CD14-positive monocyte (primary cell): ENCODE measurements around the gene ROBO1. TPM values are rescaled to one million over a fixed set of nuclear protein-coding genes. Genes with fewer than 3 reads are reported as not detected.

Experiments
- DNase-seq, 3 donors: peaks; one replicate each; pipeline ENCODE4 v3.0.0-alpha.2; 2011 to 2022
- H2AFZ ChIP-seq: 2 replicates; pipeline ENCODE4 v1.6.0; 2012; ENCODE audit warnings: mild to moderate bottlenecking, low read depth, low read length, inconsistent platforms; ENCODE audit not compliant: insufficient read depth, poor library complexity, severe bottlenecking
- H3K27ac ChIP-seq, 2 donors: 1 replicate in 1 of 2; 2 replicates in 1 of 2; pipeline ENCODE4 v1.5.1; 2012 to 2013; ENCODE audit warnings: low read length in 2 of 2, control low read depth in 1 of 2, inconsistent platforms in 1 of 2, low read depth in 1 of 2, mild to moderate bottlenecking in 1 of 2
- H3K27me3 ChIP-seq, 2 donors: one replicate each; pipeline versions ENCODE4 v1.6.0 to v1.6.1; 2011 to 2013; ENCODE audit warnings: low read length in 2 of 2; ENCODE audit not compliant: control insufficient read depth in 2 of 2, insufficient read depth in 2 of 2
- H3K36me3 ChIP-seq, 2 donors: replicated peaks in 1 of 2; 1 replicate in 1 of 2; 2 replicates in 1 of 2; pipeline versions ENCODE4 v1.5.1 to v1.6.1; 2012 to 2013; ENCODE audit warnings: low read length in 2 of 2, control low read depth in 1 of 2, inconsistent platforms in 1 of 2, mild to moderate bottlenecking in 1 of 2; ENCODE audit not compliant: insufficient read depth in 2 of 2, control insufficient read depth in 1 of 2
- H3K4me1 ChIP-seq, 2 donors: 1 replicate in 1 of 2; 2 replicates in 1 of 2; pipeline versions ENCODE4 v1.5.1 to v1.6.1; 2012 to 2013; ENCODE audit warnings: low read length in 2 of 2, control low read depth in 1 of 2, inconsistent platforms in 1 of 2, mild to moderate bottlenecking in 1 of 2, moderate library complexity in 1 of 2; ENCODE audit not compliant: insufficient read depth in 2 of 2, control insufficient read depth in 1 of 2
- H3K4me2 ChIP-seq: replicated peaks from 2 replicates; pipeline ENCODE3; 2012; ENCODE audit warnings: low read length, moderate library complexity, mild to moderate bottlenecking; ENCODE audit not compliant: poor library complexity, severe bottlenecking; ENCODE audit errors: extremely low read depth
- H3K4me3 ChIP-seq, 3 experiments: fragments of 200-600 bp in 1 of 3; sonication (generic) in 1 of 3; replicated peaks in 1 of 3; 1 replicate in 2 of 3; 2 replicates in 1 of 3; pipeline ENCODE4 v1.5.1; 2011 to 2013; ENCODE audit warnings: low read length in 3 of 3, mild to moderate bottlenecking in 3 of 3, control low read depth in 2 of 3, low read depth in 2 of 3, inconsistent platforms in 1 of 3, moderate library complexity in 1 of 3
- H3K79me2 ChIP-seq: 2 replicates; pipeline ENCODE4 v1.6.0; 2012; ENCODE audit warnings: mild to moderate bottlenecking, control low read depth, inconsistent platforms, low read length, moderate library complexity; ENCODE audit not compliant: insufficient read depth
- H3K9ac ChIP-seq: 2 replicates; pipeline ENCODE4 v1.6.0; 2017; ENCODE audit warnings: low read length, mild to moderate bottlenecking; ENCODE audit not compliant: insufficient read depth, poor library complexity, severe bottlenecking
- H3K9me3 ChIP-seq, 2 donors: replicated peaks in 1 of 2; 1 replicate in 1 of 2; 2 replicates in 1 of 2; pipeline versions ENCODE4 v1.5.1 to v1.6.1; 2012 to 2013; ENCODE audit warnings: low read length in 2 of 2, control low read depth in 1 of 2; ENCODE audit not compliant: control insufficient read depth in 1 of 2, insufficient read depth in 1 of 2
- H4K20me1 ChIP-seq: 2 replicates; pipeline ENCODE4 v1.6.0; 2012; ENCODE audit warnings: mild to moderate bottlenecking, low read length, control low read depth, moderate library complexity; ENCODE audit not compliant: insufficient read depth
- H3K27ac Mint-ChIP-seq, 7 donors: one replicate each; pipeline ENCODE4 v1.8.0; 2020; ENCODE audit warnings: mild to moderate bottlenecking in 7 of 7, mixed read lengths in 7 of 7, moderate library complexity in 6 of 7, inconsistent platforms in 2 of 7
- H3K27me3 Mint-ChIP-seq, 3 donors: one replicate each; pipeline ENCODE4 v1.8.0; 2021 to 2022; ENCODE audit warnings: low read depth in 3 of 3, mild to moderate bottlenecking in 3 of 3, mixed read lengths in 3 of 3, moderate library complexity in 3 of 3, inconsistent platforms in 1 of 3
- H3K36me3 Mint-ChIP-seq, 2 donors: one replicate each; pipeline ENCODE4 v1.8.0; 2020; ENCODE audit warnings: mixed read lengths in 2 of 2, inconsistent platforms in 1 of 2, mild to moderate bottlenecking in 1 of 2
- H3K4me1 Mint-ChIP-seq: one replicate; pipeline ENCODE4 v1.8.0; 2020; ENCODE audit warnings: mild to moderate bottlenecking, mixed read lengths
- H3K4me3 Mint-ChIP-seq, 2 donors: one replicate each; pipeline ENCODE4 v1.8.0; 2020; ENCODE audit warnings: mild to moderate bottlenecking in 2 of 2, mixed read lengths in 2 of 2, moderate library complexity in 1 of 2
- H3K9me3 Mint-ChIP-seq, 7 donors: one replicate each; pipeline ENCODE4 v1.8.0; 2020 to 2022; ENCODE audit warnings: mixed read lengths in 7 of 7, mild to moderate bottlenecking in 6 of 7, moderate library complexity in 6 of 7, inconsistent platforms in 2 of 7
- CTCF ChIP-seq: fragments of 200-600 bp; IDR thresholded peaks from one replicate; pipeline ENCODE4 v1.8.0; 2022; ENCODE audit warnings: antibody characterized with exemption, mild to moderate bottlenecking
- WGBS: methylation state at CpG from one replicate; pipeline ENCODE4 v1.1.5; 2013; ENCODE audit warnings: missing lambda C conversion rate; ENCODE audit not compliant: insufficient coverage; 5-methylcytosine and 5-hydroxymethylcytosine counted together
- intact Hi-C, 2 donors: fragments of 100-400 bp; cut with micrococcal nuclease; formaldehyde crosslinking; loops; one replicate each; pipeline versions ENCODE4 v1.15.0 to v1.15.1; 2023
- polyA plus RNA-seq, 3 donors: library from polyadenylated mRNA; depleted of rRNA in 1 of 3; unstranded in 2 of 3; stranded (reverse) in 1 of 3; fragments of 300-500 nt in 2 of 3; fragments of >200 nt in 1 of 3; fragmentation: Illumina TruSeq in 2 of 3; gene quantifications; 1 replicate in 2 of 3; 2 replicates in 1 of 3; pipeline ENCODE4 v1.2.3, GENCODE V29; 2012 to 2021

ROBO1 gene
- polyA plus RNA-seq, 3 donors: 0.09 to 0.10 TPM; not detected in 1

DNA sequence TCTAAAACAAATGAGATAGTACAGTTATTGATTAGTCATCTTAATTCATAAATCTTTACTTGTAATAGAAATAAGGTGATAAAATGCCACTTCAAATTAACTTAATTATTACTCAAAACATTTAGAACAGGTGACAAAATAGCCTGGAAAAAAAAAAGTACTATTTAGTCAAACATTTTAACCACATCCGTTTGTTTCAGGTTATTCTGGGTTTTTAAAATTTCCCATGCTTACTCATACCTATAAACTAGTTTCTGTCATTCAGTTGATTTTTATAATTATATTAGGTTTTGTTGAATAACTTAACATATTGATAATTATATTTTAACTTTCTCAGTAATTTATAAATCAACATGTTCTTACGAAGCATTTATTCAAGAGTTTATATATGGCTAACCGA lies 483.0 kb downstream of the ROBO1 start:
- no peak overlapping the region for H3K9ac ChIP-seq
- no peaks in the 10 kb centered on the region for H3K9me3 ChIP-seq
- no peaks in the 10 kb centered on the region for H3K4me1 Mint-ChIP-seq
- H3K4me1 ChIP-seq: no peaks in the 10 kb centered on the region
- no peak overlapping the region for H3K4me2 ChIP-seq
- no peaks in the 10 kb centered on the region for H3K36me3 Mint-ChIP-seq
- no peak for DNase-seq
- no peak overlapping the region for H3K27ac Mint-ChIP-seq
- no peak for TF ChIP-seq CTCF
- no peak overlapping the region for H2AFZ ChIP-seq
- H3K36me3 ChIP-seq: no peaks in the 10 kb centered on the region
- H3K27me3 Mint-ChIP-seq: no peaks in the 10 kb centered on the region
- no peaks in the 10 kb centered on the region for H3K79me2 ChIP-seq
- peaks cover 0 to 3% (median 0%) of the 10 kb centered on the region in 7 donors for H3K9me3 Mint-ChIP-seq
- no peak overlapping the region for H3K27ac ChIP-seq
- no CpG with 5 or more reads among the region's 3 CpGs for WGBS
- H3K4me3 Mint-ChIP-seq: no peak overlapping the region
- no peaks in the 10 kb centered on the region for H3K27me3 ChIP-seq
- intact Hi-C loops: no loop called here
- no peak overlapping the region for H3K4me3 ChIP-seq
- H4K20me1 ChIP-seq: no peaks in the 10 kb centered on the region

GRCh38 chr3:79278681-79279080 lies 489.1 kb downstream of the ROBO1 start:
- H3K9me3 Mint-ChIP-seq: peaks cover 0 to 3% (median 1%) of the 10 kb centered on the region in 7 donors
- H3K4me1 Mint-ChIP-seq: no peaks in the 10 kb centered on the region
- H2AFZ ChIP-seq: no peak overlapping the region
- H3K4me3 Mint-ChIP-seq: no peak overlapping the region
- H3K36me3 ChIP-seq: no peaks in the 10 kb centered on the region
- no peak overlapping the region for H3K27ac Mint-ChIP-seq
- no peaks in the 10 kb centered on the region for H3K27me3 Mint-ChIP-seq
- no peaks in the 10 kb centered on the region for H3K79me2 ChIP-seq
- DNase-seq: no peak
- intact Hi-C loops: no loop called here
- no peaks in the 10 kb centered on the region for H3K4me1 ChIP-seq
- H3K27me3 ChIP-seq: no peaks in the 10 kb centered on the region
- no peaks in the 10 kb centered on the region for H3K9me3 ChIP-seq
- no peak overlapping the region for H3K4me2 ChIP-seq
- no peak overlapping the region for H3K9ac ChIP-seq
- no peak overlapping the region for H3K4me3 ChIP-seq
- H4K20me1 ChIP-seq: no peaks in the 10 kb centered on the region
- WGBS: no CpG with 5 or more reads among the region's 1 CpG
- no peak for TF ChIP-seq CTCF
- H3K36me3 Mint-ChIP-seq: no peaks in the 10 kb centered on the region
- no peak overlapping the region for H3K27ac ChIP-seq
